ENCODE measurements around the gene CBX1.

- no peak for TF ChIP-seq POLR2A (IDR thresholded peaks at IDR 0.05; ENCODE audit: low read depth, low read length)
- TF ChIP-seq TAF1 (IDR thresholded peaks at IDR 0.05; ENCODE audit: borderline replicate concordance, low read depth, low read length): no peak
These were observed 27.1 kb upstream of the CBX1 start for GRCh38 chr17:48128400-48128799.
